GM18951 (cell line): ENCODE results near the gene ATXN7L2.

Source experiments
- POLR2A ChIP-seq: IDR thresholded peaks from 4 replicates; pipeline ENCODE4 v1.6.1; 2011; ENCODE audit warnings: mild to moderate bottlenecking; ENCODE audit not compliant: insufficient read length, insufficient read depth; ENCODE audit errors: extremely low read depth
- in situ Hi-C: fragments of 300-500 bp; cut with MboI; formaldehyde crosslinking; loops from one replicate; pipeline ENCODE4 v1.12.0; 2022; ENCODE audit warnings: low sequenced_read_pairs, mixed read lengths, inconsistent platforms; ENCODE audit not compliant: unreplicated experiment

Gene ATXN7L2

GRCh38 chr1:109508001-109508872, 24.5 kb downstream of the ATXN7L2 start:
- in situ Hi-C loops, result no loop called here

GRCh38 chr1:109508873-109509175, 25.1 kb downstream of the ATXN7L2 start:
- in situ Hi-C loops, result no loop called here
- no peak for TF ChIP-seq POLR2A

More at GRCh38 chr1:109508001-109508872, 24.5 kb downstream of the ATXN7L2 start:
- no peak for TF ChIP-seq POLR2A

GRCh38 chr1:109509176-109510134, 25.8 kb downstream of the ATXN7L2 start, which contains the start of gene AMIGO1:
TSS of gene AMIGO1 (minus strand) at chr1:109509727. CDS start at chr1:109508912, 815 bp downstream.
- in situ Hi-C loops, result no loop called here
- TF ChIP-seq POLR2A, result no peak

GRCh38 chr1:109513110-109513710, 29.5 kb downstream of the ATXN7L2 start:
- in situ Hi-C loops, result no loop called here
- no peak for TF ChIP-seq POLR2A

GRCh38 chr1:109514846-109515245, 31.1 kb downstream of the ATXN7L2 start:
- in situ Hi-C loops, result no loop called here
- TF ChIP-seq POLR2A, result no peak

- TF ChIP-seq POLR2A, result no peak
- in situ Hi-C loops, result no loop called here
These were observed 33.2 kb downstream of the ATXN7L2 start for GRCh38 chr1:109516872-109517271.

GRCh38 chr1:109517337-109517736, 33.6 kb downstream of the ATXN7L2 start:
- no peak for TF ChIP-seq POLR2A
- in situ Hi-C loops, result no loop called here

- in situ Hi-C loops, result no loop called here
- no peak for TF ChIP-seq POLR2A
These were observed 37.6 kb downstream of the ATXN7L2 start for GRCh38 chr1:109521002-109521951.

GRCh38 chr1:109522026-109522425, 38.3 kb downstream of the ATXN7L2 start:
- in situ Hi-C loops, result no loop called here
- TF ChIP-seq POLR2A, result no peak

GRCh38 chr1:109523706-109524105, 40.0 kb downstream of the ATXN7L2 start:
- TF ChIP-seq POLR2A, result no peak
- in situ Hi-C loops, result no loop called here

- TF ChIP-seq POLR2A, result no peak
- in situ Hi-C loops, result no loop called here
These were observed 43.5 kb downstream of the ATXN7L2 start for GRCh38 chr1:109527098-109527811.
